ENCODE results near the gene MSI2.

MSI2 gene

DNA sequence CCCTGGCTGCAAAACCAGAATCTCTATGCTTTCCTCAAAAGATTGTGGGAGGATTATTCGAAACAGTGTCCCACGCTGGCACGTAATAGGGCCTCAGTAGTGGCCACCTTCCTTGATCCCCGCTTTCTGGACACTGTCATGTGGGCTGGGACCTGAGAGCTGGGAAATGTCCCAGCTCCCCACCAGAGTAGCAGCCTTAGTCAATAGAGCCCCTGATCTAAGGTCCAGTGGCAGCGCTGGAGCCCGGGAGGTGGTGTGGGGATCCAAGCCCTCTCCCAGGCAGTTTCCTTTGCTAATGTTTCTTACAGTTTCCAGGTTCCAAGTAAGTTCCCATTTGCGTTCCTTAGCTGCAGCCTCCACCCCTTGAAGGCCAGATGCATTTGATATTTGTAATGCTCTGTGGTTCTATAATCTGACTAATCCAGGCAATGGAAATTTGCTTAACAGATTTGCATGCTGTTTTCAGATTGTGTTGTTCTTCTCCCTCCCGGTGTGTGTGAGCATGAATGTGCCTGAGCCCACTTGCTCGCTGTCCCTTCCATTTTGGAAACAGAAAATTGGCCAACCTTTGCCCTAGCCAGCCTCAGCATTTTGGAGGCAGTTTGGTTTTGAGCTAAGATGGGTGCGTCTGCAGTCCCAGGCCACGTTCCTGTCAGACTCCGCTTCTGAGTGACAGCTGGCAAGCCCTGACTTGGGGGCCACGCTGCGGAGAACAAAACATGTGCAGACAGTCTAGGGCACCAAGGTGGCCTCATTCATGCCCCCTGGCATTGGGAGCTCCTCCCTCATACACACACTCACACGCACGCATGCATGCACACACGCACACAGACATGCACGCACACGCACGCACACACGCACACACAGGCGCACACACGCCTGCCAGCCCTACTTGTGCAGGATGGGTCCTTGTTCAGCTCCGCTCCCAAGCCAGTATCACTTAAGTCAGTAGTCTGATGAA is 419.4 kb downstream of the MSI2 start:
- TF ChIP-seq ZNF274 (IDR thresholded peaks at IDR 0.05; ENCODE audit: low read depth, low read length) (no peak), YY1 (IDR thresholded peaks at IDR 0.05; ENCODE audit: insufficient read depth, insufficient read length) (no peak), SUZ12 (IDR thresholded peaks at IDR 0.05; ENCODE audit: extremely low read depth, insufficient read depth, insufficient read length) (no peak)
- H3K36me3 ChIP-seq (ENCODE audit: insufficient read depth, insufficient read length, low read length) = peaks cover 16% of the 10 kb centered on the region

GRCh38 chr17:57676543-57676942 is 420.2 kb downstream of the MSI2 start:
- no peak overlapping the region for H3K4me3 ChIP-seq (ENCODE audit: insufficient read length, low read depth)
- H3K9ac ChIP-seq (ENCODE audit: insufficient read length, low read depth) = no peak overlapping the region
- no peak for DNase-seq (ENCODE audit: low read depth, low spot score)
- H3K27me3 ChIP-seq (ENCODE audit: insufficient read depth, insufficient read length) = no peaks in the 10 kb centered on the region
- H3K4me1 ChIP-seq (ENCODE audit: insufficient read depth, insufficient read length) = peaks cover 10% of the 10 kb centered on the region
- H3K9me3 ChIP-seq (ENCODE audit: insufficient read depth, low read length) = no peaks in the 10 kb centered on the region
- no peak for TF ChIP-seq YY1 (IDR thresholded peaks at IDR 0.05; ENCODE audit: insufficient read depth, insufficient read length)
- no peak for TF ChIP-seq SUZ12 (IDR thresholded peaks at IDR 0.05; ENCODE audit: extremely low read depth, insufficient read depth, insufficient read length)
- TF ChIP-seq ZNF274 (IDR thresholded peaks at IDR 0.05; ENCODE audit: low read depth, low read length) = no peak
- H3K36me3 ChIP-seq (ENCODE audit: insufficient read depth, insufficient read length, low read length) = peaks cover 16% of the 10 kb centered on the region

More for the DNA sequence above, 419.4 kb downstream of the MSI2 start:
- Histone ChIP-seq H3K27me3 (ENCODE audit: insufficient read depth, insufficient read length) (no peaks in the 10 kb centered on the region), H3K4me3 (ENCODE audit: insufficient read length, low read depth) (no peak overlapping the region), H3K9me3 (ENCODE audit: insufficient read depth, low read length) (no peaks in the 10 kb centered on the region), H3K4me1 (ENCODE audit: insufficient read depth, insufficient read length) (peaks cover 10% of the 10 kb centered on the region), H3K9ac (ENCODE audit: insufficient read length, low read depth) (no peak overlapping the region)
- no peak for DNase-seq (ENCODE audit: low read depth, low spot score)

DNA sequence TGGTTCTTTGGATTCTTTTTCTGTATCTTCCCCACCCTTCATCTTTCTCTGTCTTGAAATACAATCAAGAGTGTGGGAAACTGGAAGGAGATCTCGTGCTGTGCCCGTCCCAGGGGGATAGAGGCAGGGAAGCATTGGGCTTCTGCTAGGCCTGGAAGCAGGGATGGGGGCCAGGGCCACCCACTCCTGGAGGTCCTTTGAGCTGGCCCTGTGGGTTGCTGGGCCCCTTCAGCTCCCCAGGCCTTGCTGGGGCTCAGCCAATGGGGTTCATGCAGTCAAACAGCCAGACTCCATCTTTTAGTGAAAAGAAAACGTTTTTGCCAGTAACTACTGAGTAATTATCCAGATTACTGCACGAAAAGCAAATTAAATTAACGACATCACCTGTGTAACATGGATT is 421.0 kb downstream of the MSI2 start:
- no peak overlapping the region for H3K9ac ChIP-seq (ENCODE audit: insufficient read length, low read depth)
- no peaks in the 10 kb centered on the region for H3K27me3 ChIP-seq (ENCODE audit: insufficient read depth, insufficient read length)
- H3K36me3 ChIP-seq (ENCODE audit: insufficient read depth, insufficient read length, low read length) = peaks cover 16% of the 10 kb centered on the region
- peaks cover 4% of the 10 kb centered on the region for H3K4me1 ChIP-seq (ENCODE audit: insufficient read depth, insufficient read length)
- H3K4me3 ChIP-seq (ENCODE audit: insufficient read length, low read depth) = no peak overlapping the region
- no peak for TF ChIP-seq ZNF274 (IDR thresholded peaks at IDR 0.05; ENCODE audit: low read depth, low read length)
- no peak for TF ChIP-seq YY1 (IDR thresholded peaks at IDR 0.05; ENCODE audit: insufficient read depth, insufficient read length)
- no peak for TF ChIP-seq SUZ12 (IDR thresholded peaks at IDR 0.05; ENCODE audit: extremely low read depth, insufficient read depth, insufficient read length)
- no peaks in the 10 kb centered on the region for H3K9me3 ChIP-seq (ENCODE audit: insufficient read depth, low read length)
- no peak for DNase-seq (ENCODE audit: low read depth, low spot score)

DNA sequence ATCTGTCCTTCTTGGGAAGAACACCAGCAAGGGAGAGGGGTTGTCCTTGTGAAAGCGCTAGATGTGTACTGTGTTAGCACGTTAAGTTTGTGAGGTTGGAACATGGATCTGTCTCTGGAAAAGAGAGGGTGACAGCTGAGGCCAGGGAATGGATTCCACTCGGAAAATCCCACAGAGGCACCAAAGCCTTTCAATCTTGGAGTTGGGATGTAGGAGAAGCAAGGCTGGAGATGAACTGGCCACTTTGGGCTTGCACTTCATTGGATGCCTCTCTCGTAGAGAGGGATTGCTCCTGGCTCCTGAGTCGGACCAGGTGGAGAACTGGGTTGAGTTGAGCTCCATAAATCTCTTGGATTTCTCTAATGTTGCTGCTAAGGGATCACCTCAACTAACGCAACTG is 421.5 kb downstream of the MSI2 start:
- Histone ChIP-seq H3K9ac (ENCODE audit: insufficient read length, low read depth) (no peak overlapping the region), H3K27me3 (ENCODE audit: insufficient read depth, insufficient read length) (no peaks in the 10 kb centered on the region), H3K4me3 (ENCODE audit: insufficient read length, low read depth) (no peak overlapping the region), H3K36me3 (ENCODE audit: insufficient read depth, insufficient read length, low read length) (peaks cover 16% of the 10 kb centered on the region), H3K4me1 (ENCODE audit: insufficient read depth, insufficient read length) (peaks cover 5% of the 10 kb centered on the region), H3K9me3 (ENCODE audit: insufficient read depth, low read length) (no peaks in the 10 kb centered on the region)
- DNase-seq (ENCODE audit: low read depth, low spot score) = no peak
- no peak for TF ChIP-seq SUZ12 (IDR thresholded peaks at IDR 0.05; ENCODE audit: extremely low read depth, insufficient read depth, insufficient read length)

GRCh38 chr17:57678393-57678792 is 422.1 kb downstream of the MSI2 start:
- H3K9ac ChIP-seq (ENCODE audit: insufficient read length, low read depth) = no peak overlapping the region
- H3K27me3 ChIP-seq (ENCODE audit: insufficient read depth, insufficient read length) = no peaks in the 10 kb centered on the region
- no peak for DNase-seq (ENCODE audit: low read depth, low spot score)
- H3K36me3 ChIP-seq (ENCODE audit: insufficient read depth, insufficient read length, low read length) = peaks cover 16% of the 10 kb centered on the region
- peaks cover 2% of the 10 kb centered on the region for H3K4me1 ChIP-seq (ENCODE audit: insufficient read depth, insufficient read length)
- H3K9me3 ChIP-seq (ENCODE audit: insufficient read depth, low read length) = no peaks in the 10 kb centered on the region
- TF ChIP-seq ZNF274 (IDR thresholded peaks at IDR 0.05; ENCODE audit: low read depth, low read length) (no peak), YY1 (IDR thresholded peaks at IDR 0.05; ENCODE audit: insufficient read depth, insufficient read length) (no peak), SUZ12 (IDR thresholded peaks at IDR 0.05; ENCODE audit: extremely low read depth, insufficient read depth, insufficient read length) (no peak)
- H3K4me3 ChIP-seq (ENCODE audit: insufficient read length, low read depth) = no peak overlapping the region

GRCh38 chr17:57679356-57679755 is 423.0 kb downstream of the MSI2 start:
- TF ChIP-seq SUZ12 (IDR thresholded peaks at IDR 0.05; ENCODE audit: extremely low read depth, insufficient read depth, insufficient read length) (no peak), YY1 (IDR thresholded peaks at IDR 0.05; ENCODE audit: insufficient read depth, insufficient read length) (no peak), ZNF274 (IDR thresholded peaks at IDR 0.05; ENCODE audit: low read depth, low read length) (no peak)
- H3K9ac ChIP-seq (ENCODE audit: insufficient read length, low read depth) = no peak overlapping the region
- H3K9me3 ChIP-seq (ENCODE audit: insufficient read depth, low read length) = no peaks in the 10 kb centered on the region
- peaks cover 2% of the 10 kb centered on the region for H3K4me1 ChIP-seq (ENCODE audit: insufficient read depth, insufficient read length)
- no peak overlapping the region for H3K4me3 ChIP-seq (ENCODE audit: insufficient read length, low read depth)
- H3K36me3 ChIP-seq (ENCODE audit: insufficient read depth, insufficient read length, low read length) = peaks cover 16% of the 10 kb centered on the region
- no peaks in the 10 kb centered on the region for H3K27me3 ChIP-seq (ENCODE audit: insufficient read depth, insufficient read length)
- no peak for DNase-seq (ENCODE audit: low read depth, low spot score)

DNA sequence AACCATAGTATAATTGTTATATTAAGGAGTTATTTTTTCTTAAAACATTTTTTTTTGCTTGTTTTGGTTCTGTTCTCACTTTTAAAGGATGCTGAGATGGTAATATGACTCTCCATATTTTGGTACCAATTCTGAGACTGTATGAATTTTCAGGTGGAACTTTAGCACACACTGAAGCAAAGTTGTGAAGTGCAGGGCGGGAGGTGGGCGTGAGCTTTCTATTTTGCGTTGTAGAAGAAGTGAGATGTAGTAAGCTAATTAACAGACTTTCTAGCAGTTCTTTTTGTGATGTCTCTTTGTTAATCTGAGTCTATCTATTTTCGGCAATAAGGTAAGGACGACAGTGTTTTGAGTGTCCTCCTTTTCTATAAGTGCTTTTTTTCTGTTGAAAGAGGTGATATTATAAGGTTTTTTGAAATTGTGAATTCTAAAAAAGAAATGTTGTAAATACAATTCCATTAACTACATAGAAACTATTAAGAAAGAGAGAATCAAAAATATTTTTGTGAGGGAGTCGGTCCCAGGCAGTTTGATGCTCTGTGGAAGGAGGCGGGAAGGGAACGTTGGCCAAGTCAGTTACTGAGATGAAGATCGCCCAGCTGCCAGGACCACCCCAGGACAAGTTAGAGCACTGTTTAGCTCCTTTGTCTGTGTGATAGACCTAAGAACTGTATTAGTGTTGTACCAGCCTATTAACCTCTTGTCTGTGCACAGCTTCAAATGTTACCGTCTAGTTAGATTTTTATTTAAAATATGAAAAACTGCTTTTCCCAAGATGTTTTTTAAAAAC is 423.8 kb downstream of the MSI2 start:
- Histone ChIP-seq H3K9me3 (ENCODE audit: insufficient read depth, low read length) (no peaks in the 10 kb centered on the region), H3K36me3 (ENCODE audit: insufficient read depth, insufficient read length, low read length) (peaks cover 12% of the 10 kb centered on the region), H3K4me3 (ENCODE audit: insufficient read length, low read depth) (no peak overlapping the region), H3K27me3 (ENCODE audit: insufficient read depth, insufficient read length) (no peaks in the 10 kb centered on the region), H3K4me1 (ENCODE audit: insufficient read depth, insufficient read length) (peaks cover 2% of the 10 kb centered on the region), H3K9ac (ENCODE audit: insufficient read length, low read depth) (no peak overlapping the region)
- no peak for DNase-seq (ENCODE audit: low read depth, low spot score)
- TF ChIP-seq SUZ12 (IDR thresholded peaks at IDR 0.05; ENCODE audit: extremely low read depth, insufficient read depth, insufficient read length) = no peak
- TF ChIP-seq YY1 (IDR thresholded peaks at IDR 0.05; ENCODE audit: insufficient read depth, insufficient read length) = no peak
- no peak for TF ChIP-seq ZNF274 (IDR thresholded peaks at IDR 0.05; ENCODE audit: low read depth, low read length)
